Smooth muscle cell of the brain vasculature (primary cell): Measurements from ENCODE around the gene CMTM3.
"Not testable (repeated sequence)": the region's sequence is repeated elsewhere in the genome, so short reads cannot be mapped to it uniquely, and the experiment has no call there.

ENCODE experiments used
- DNase-seq: peaks from one replicate; pipeline ENCODE4 v3.0.0-alpha.2; 2012; ENCODE audit warnings: low read depth, low spot score

The CMTM3 gene

GRCh38 chr16:66604376-66605176, at the start of gene CMTM3:
TSS of gene CMTM3 (plus strand) at chr16:66604704. CDS start at chr16:66604806, 102 bp downstream.
- DNase-seq: no peak

- no peak for DNase-seq
Observed at GRCh38 chr16:66560107-66560506, 44.4 kb upstream of the CMTM3 start.

DNA sequence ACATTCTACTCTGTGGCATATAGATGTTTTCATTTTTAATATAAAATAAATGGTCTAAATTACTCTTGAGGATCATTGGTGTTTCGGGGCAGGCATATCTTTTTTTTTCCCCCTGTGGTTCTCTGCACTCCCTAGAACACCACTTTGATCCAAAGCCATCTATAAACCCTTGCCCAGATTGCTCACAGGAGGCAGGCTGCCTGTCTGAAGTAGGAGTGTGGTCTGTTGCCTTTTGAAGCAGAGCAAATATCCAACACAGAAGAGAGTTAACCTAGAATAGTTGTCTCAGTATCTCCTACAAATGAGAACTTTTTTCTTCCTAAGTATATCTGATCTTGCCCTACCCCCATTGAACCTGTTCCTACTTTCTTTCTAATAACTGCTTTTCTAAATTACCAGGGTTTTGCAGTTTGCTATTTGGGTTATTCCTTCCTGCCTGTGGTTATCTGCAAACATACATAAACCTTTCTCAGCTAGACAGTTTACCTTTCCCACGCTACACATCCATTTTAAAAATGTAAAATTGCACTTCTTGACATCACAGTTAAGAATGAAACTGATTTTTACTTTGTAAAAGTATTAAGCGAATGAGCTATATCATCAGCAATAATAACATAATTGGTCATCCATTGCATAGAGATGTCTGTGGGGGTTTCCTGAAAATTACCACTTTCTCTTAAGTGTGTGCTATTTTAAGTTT, 43.0 kb upstream of the CMTM3 start:
- no peak for DNase-seq

- DNase-seq: no peak
Observed at GRCh38 chr16:66562409-66562808, 42.1 kb upstream of the CMTM3 start.

- DNase-seq: no peak
Observed at GRCh38 chr16:66562986-66563385, 41.5 kb upstream of the CMTM3 start.

GRCh38 chr16:66563574-66564334, 40.8 kb upstream of the CMTM3 start:
- no peak for DNase-seq

GRCh38 chr16:66566051-66566901, 38.2 kb upstream of the CMTM3 start, which contains the start of gene CMTM1:
TSS of gene CMTM1 (plus strand) at chr16:66566439. CDS start at chr16:66566514, 75 bp downstream.
- DNase-seq: no peak

- not testable (repeated sequence) for DNase-seq
Observed at GRCh38 chr16:66567270-66567669, 37.2 kb upstream of the CMTM3 start.

DNA sequence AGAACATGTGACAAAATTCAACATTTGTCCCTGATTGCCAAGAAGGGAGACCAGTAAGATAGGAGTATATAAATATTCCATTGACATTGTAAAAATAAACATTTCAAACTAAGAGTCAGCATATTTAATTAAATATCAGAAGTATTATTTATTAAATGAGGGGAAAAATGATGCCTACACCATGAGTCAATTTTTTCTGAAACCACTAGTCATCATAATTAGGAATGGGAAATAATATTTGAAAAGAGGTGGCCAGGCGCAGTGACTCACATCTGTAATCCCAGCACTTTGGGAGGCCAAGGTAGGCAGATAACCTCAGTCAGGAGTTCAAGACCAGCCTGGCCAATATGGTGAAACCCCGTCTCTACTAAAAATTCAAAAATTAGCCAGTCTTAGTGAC, 36.1 kb upstream of the CMTM3 start:
- no peak for DNase-seq

DNA sequence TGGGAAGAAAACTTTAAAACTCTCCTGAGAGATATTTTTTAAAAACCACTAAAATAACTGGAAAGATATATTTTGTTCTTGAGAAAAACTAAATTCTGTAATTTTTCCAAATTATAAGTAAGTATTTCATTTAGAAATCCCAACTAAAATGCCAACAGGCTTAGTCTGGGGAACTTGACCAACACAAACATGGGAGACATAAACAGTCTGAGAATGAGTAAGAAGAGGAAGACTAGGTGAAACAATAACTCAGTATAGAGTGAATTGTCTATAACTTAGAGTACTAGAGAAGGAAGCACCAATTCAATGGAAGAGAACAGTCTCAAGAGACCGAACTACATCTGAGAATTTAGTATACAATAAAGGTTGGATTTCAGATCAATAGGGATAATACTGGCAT, 35.4 kb upstream of the CMTM3 start:
- no peak for DNase-seq

DNA sequence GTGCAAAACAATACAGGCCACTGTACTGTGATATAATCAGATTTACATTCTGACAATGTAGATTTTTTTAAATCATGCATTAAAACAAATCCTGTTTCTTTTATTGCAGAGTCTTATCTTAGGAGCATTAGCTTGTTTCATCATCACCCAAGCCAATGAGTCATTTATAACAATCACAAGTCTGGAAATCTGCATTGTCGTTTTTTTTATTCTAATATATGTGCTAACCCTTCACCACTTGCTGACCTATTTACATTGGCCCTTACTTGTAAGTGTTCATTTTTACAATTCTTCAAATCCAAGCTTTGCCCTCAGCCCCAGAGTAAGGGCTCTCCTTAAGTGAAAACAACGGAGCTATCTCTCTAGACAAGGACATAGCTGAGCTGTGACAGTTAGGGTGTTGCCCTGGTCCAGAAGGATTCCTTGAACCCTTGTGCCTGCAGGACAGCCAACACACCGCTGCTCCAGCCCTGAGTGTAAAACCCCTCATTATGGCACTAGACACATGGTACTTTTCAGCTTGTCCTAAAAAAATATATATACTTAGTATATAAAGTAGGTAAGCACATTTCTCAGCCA, 34.6 kb upstream of the CMTM3 start:
- no peak for DNase-seq

DNA sequence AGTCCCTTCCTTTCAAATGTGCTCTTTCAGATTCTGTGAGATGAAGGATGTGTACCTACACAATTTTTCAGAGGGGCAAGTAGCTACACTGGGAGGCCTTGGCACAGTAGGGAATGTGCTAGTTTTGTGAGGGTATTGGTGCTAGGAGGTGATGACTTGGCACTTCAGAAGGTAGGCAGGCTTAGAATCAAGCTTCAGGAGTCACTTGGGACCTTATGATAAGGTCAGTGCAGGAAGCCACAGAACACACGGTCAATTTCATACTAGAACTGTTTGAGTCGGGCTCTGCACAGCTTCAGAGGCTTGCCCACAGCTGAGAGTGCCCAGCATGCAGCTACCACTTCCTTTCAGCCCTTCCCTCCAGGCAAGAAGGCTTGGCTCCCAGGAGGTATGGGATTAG, 32.1 kb upstream of the CMTM3 start:
- DNase-seq: no peak

DNA sequence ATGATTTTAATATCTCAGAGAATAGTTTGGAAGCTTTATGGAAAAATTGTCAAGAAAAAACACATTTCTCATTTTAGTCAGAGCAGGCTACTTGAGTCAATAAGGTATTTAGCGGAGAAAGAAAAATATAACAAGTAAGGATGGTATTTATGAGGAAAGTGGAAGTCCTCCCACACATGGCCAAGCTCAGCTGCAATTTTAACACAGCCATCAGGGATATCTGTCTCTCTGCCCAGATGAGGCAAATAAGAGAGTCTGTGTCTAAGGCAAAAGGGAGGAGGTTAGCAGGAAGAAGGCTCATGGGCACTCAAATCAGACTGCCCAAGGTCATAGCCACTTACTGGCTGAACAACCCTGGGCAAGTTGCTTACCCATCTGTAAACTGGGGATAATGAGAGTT, 30.4 kb upstream of the CMTM3 start:
- no peak for DNase-seq

DNA sequence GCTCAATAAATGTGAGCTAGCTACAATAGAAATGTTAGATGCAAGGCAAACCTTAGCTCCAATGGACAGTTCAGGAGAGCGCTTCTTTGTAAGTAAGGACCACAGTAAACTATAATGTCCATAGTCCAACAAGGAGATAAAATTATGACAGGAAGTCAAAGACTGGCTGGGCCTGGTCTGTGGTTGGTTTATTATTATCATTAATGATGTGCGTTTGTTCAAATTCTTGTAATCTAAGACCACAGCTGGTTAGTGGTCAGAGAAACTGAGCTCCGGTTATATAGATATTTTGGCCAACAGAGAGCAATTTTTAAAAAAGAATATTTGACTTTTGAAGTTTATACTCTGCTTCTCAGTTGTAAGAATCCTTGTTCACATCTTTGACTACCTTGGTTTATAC, 30.0 kb upstream of the CMTM3 start:
- DNase-seq: no peak

DNA sequence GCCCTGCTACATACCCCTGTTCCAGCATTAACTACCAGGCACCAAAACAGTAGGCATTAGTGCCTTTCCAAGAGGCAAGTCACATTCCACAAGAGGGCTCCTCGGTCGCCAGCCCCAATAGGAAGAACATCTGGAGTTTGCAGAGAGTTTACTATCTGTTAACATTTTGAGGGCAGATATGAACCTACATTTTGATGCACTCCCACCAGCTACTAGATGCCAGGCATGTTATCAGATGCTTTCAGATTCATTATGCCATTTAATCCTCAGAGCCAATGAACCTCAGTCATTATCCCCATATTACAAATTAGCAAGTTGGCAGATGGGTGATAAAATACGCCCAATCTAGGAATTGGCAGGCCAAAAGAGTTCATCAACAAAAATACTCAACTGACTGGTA, 29.4 kb upstream of the CMTM3 start:
- no peak for DNase-seq

DNA sequence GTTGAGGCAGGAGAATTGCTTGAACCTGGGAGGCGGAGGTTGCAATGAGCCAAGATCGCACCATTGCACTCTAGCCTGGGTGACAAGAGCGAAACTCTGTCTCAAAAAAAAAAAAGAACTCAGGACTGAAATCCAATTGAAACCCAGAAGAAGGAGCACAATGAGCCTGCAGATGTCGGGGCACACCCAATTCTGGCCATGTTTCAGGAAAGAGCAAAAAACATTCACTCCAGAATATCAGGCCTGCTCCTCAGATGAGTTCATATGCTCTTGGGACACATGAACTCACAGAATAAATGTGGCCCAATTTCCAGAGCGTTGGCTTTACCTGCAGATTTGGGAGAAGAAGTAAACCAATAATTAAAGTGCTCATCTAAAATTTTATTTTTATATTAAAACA, 28.2 kb upstream of the CMTM3 start:
- no peak for DNase-seq

GRCh38 chr16:66578651-66579531, 25.6 kb upstream of the CMTM3 start, which contains the start of gene CMTM2:
TSS of gene CMTM2 (plus strand) at chr16:66579463. CDS start at chr16:66579608, 145 bp downstream.
- DNase-seq: no peak

- DNase-seq: no peak
Observed at GRCh38 chr16:66580605-66581209, 23.8 kb upstream of the CMTM3 start.

GRCh38 chr16:66581246-66581952, 23.1 kb upstream of the CMTM3 start:
- no peak for DNase-seq
